DMS153 (cell line): ENCODE measurements around the gene NMT1.
"Not testable (repeated sequence)": the region's sequence is repeated elsewhere in the genome, so short reads cannot be mapped to it uniquely, and the experiment has no call there.

Experiments used
- DNase-seq: peaks from one replicate; lab custom pipeline; 2025; lab: John Stamatoyannopoulos, UW

Gene NMT1

DNA sequence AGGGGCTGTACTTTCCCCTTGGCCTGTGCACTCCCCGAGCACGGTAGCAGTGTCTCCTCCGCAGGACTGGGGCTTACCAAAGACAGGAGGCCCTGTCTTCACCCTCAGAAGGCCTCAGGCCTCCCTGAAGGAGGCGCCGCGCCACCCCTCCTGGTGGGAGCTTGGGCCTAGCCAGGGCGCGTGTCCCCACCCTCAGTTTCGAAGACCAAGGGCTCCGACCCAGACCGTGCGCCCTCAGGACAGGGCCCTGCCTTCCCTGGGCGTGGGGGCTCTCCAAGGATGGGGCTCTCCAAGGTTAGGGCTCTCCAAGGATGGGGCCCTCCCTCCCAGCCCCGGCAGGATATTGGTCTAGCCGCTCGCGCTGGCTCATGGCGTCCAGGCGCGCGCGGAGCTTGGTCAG is 59.4 kb downstream of the NMT1 start:
- no peak for DNase-seq

DNA sequence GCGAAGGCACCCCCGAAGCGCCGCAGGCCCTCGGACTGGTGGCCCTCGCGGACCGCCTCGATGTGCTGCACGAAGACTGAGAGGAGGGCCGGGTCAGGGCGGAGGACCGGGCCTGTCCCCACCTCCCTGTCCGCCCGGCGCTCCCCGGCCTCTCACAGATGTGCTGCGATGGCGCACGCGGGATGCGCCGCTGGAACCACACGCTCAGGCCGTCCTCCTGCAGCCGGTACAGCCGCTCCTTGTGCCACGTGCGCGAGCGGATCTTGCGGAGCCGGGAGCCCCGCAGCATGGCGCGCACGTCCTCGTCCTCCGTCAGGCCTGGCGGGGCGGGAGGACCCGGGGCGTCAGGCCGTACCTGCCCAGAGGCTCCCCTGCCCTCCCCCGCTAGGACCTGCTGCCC is 59.9 kb downstream of the NMT1 start:
- DNase-seq = no peak

DNA sequence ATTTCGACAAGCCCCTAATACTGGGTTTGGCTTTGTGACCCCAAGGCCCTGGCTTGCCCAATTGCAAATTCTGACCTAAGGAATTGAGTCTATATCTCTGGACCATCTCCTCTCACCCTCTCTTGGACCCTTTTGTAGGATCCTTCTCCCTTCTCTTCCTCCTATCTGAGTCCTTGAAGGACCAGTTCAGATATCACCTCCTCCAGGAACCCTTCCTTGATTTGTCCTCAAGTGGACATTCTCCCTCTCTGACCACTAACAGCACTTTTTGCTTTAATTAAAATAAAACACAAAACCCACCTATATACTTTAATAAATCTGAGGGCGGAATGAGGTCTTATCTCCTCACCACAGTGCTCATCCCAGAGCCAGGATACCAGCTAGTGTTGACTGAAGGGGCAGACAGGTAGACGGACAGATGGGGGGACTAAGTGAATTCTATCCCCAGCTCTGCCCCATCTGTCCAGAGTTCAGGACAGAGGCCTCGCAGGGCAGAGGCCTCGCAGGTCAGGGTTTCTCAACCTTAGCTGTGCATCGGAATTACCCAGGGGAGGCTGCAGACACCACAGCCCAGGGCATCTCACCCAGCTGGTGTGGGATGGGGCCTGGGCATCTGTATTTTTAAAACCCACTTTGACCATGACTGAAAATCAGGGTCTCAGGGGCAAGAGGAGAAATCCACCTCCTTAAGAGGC is 62.1 kb downstream of the NMT1 start:
- no peak for DNase-seq

DNA sequence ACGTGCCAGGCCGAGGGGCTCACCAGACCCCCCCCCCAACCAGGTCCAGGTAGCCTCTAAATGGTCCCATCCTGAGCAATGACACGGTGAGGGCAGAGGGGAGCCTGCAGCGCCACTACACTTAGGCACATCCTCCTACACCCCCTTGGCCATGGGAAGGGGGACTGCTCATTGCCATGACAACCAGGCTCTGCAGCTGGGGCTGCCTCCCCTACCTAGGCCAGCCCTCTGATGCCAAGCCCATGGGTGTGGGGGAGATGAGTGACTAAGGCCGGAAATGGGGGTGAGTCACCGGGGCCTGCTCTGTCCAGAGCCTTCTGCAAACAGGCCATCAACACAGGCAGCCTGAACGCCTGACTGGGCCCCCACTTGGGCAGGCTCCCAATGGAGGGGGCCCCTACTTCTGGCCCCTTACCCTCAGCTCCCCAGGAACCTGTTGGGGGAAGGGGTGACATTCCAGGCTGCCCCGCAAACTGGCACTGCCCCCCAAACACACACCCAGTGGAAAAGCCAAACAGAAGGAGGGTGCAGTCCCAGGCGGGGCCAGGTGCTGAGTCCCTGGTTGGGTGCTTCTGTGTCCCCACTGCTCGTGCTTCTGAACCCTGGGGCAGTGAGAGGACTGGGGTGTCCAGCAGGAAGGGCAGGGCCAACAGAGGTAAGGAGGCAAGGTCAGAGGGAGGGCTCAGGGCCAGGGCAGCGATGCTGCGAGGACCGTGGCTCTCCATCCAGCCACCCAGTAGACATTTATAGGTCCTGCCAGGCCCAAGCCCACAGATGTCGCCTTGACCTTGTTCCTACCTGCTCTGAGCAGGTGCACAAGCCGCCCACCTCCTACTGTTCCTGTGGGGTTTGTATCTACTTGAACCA is 63.0 kb downstream of the NMT1 start:
- no peak for DNase-seq

DNA sequence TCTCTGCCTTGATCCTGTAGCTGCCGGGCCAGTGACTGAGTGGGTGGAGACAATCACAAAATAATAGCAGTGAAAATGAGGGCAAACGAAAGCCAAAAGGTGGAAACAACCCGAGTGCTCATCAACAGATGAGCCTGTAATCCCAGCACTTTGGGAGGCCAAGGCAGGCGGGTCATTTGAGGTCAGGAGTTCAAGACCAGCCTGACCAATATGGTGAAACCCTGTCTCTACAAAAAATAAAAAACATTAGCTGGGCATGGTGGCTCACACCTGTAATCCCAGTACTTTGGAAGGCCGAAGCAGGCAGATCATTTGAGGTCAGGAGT is 63.6 kb downstream of the NMT1 start:
- DNase-seq = not testable (repeated sequence)

DNA sequence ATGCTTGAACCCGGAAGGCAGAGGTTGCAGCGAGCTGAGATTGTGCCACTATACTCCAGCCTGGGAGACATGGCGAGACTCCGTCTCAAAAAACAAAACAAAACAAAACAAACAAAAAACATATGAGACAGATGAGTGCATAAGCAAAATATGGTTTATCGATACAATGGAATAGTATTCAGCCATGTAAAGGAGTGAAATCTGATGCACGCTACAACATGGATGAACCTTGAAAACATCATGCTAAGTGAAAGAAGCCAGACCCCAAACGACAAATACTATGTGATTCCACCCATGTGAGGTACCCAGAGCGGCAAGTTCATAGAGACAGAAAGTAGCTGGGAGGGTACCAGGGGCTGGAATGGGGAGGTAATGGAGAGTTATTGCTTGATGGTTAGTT is 64.4 kb downstream of the NMT1 start:
- no peak for DNase-seq

DNA sequence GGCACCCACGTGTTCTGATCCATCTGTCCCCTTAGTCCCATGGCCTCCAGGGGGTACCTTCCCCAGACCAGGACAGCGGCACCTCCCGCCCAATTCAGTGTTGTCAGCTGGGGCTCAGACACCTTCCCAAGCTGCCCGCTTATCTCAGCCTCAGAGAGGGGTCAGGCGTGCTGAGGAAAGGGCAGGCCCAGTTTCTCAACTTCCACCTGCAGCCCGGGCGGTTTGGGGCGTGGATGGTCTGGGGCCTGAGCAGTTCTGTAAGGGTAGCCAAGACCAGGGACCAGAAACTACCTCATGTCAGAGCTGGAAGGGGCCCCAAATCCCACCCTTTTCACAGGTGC is 66.1 kb downstream of the NMT1 start:
- no peak for DNase-seq

DNA sequence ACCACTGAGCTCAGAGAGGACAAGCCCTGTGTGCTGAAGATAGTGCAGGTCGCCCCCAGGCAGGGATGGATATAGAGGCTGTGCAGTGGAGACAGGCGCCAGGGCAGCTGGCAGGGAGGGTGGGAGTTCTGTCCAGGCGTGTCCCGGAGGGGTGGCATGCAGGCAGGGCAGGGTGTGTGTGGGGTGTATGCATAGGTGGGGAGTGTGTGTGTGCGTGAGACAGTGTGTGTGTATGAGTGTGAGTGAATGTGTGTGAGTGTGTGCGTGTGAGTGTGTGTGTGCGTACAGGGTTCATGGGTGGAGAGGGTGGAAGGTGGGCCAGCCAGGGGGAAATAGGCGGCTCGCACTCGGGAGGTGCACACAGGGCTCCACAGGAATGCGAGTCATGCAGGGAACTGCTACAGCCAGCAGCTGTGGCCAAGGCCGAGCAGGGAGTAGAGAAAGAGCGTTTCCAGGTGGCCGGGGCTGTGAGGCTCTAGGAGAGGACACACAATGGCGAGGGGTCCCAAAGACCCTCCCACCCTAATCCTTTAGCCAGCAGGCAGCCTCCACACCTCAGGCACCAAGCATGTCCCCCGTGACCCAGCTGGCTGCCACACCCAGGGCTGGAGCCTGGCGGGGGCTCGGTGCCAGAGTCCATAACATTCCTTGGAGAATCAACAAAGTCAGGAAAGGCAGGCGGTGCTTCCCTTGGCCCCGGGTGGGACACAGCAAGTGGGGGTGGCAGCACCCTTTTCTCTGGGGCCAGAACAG is 66.6 kb downstream of the NMT1 start:
- no peak for DNase-seq

DNA sequence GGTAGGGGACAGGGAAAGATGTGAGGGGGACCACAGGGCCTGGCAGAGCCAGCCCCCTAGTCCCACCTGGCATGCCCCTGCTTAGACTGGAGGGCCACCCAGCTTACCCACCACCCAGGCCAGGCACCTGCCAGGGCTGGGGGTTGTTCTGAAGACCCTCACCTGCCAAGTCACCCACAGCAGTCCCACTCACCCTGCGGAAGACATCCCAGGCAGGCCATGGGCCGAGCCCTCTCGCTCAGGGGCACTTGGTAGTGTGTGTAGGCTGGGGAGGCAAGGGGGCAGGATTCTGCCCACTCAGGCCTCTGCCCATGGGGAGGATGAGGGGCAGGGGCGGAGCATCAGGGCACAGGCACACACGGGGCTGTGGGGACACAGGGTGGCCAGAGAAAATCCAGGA is 67.2 kb downstream of the NMT1 start:
- no peak for DNase-seq

DNA sequence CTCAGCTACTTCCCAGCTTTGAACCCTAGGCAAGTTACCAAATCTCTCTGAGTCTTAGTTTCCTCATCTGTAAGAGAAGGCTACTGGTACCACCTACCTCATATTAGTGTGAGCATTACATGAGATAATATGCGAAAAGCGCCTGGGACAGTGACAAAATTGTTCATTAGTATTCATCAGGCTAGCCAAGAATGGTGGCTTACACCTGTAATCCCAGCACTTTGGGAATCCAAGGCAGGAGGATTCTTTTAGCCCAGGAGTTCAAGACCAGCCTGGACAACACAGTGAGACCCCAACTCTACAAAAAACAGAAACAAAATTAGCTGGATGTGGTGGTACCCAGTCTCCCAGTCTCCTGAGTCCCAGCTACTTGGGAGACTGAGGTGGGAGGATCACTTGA is 67.9 kb downstream of the NMT1 start:
- DNase-seq = no peak

DNA sequence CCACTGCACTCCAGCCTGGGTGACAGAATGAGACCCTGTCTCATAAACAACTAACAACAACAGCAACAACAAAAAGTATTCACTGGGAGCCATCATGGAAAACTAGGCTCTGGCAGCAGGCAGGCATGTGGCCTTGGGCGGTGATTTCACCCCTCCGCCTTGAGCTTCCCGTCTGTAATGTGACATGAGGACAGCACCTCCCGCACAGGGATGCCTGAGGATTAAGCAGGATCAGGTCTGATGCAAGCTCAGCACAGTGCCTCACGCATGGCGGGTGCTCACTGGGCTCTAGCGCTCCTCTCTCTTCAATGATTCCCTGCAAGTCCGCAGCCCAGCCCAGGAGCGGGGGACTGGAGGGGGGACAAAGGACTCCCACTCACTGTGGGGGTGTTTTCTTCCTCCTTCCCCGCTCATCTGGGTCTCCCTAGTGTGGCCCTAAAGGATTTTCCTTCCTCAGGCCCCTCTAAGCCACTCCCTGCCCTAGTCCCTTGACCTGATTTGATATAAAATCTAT is 68.4 kb downstream of the NMT1 start:
- DNase-seq = no peak

DNA sequence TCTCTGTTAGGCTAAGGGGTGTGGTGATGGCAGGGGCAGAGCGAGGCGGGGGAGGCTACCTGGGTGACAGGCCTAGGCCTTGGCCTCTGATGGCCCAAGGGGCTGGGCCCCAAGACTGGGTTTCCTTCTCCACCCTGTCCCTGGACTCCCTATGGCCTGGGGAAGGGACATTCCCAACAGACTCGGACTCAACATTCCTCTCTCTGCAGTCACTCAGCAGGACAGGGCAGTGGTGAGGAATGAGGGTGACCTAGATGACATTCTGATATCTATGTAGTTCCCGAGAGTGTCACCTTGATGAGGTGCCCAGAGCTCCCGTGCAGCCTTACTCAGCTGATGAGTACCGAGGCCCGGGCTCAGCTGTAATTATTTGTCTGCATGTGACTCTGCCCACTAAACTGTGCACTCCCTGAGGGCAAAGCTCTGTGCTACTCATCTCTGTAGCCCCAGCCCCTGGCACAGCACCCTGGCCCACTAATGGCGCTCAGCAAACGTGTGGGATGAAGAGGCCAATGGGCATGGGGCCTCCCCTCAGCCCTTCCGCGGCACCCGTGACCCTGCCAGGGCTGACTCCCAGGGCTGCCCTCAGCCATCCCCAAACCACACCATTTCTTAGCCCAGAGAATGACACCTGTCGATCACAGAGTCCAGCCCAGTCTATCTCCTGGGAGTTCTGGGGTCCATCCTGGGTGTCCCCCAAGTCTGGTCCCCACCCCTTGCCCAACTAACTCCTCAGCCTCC is 69.0 kb downstream of the NMT1 start:
- DNase-seq = no peak

DNA sequence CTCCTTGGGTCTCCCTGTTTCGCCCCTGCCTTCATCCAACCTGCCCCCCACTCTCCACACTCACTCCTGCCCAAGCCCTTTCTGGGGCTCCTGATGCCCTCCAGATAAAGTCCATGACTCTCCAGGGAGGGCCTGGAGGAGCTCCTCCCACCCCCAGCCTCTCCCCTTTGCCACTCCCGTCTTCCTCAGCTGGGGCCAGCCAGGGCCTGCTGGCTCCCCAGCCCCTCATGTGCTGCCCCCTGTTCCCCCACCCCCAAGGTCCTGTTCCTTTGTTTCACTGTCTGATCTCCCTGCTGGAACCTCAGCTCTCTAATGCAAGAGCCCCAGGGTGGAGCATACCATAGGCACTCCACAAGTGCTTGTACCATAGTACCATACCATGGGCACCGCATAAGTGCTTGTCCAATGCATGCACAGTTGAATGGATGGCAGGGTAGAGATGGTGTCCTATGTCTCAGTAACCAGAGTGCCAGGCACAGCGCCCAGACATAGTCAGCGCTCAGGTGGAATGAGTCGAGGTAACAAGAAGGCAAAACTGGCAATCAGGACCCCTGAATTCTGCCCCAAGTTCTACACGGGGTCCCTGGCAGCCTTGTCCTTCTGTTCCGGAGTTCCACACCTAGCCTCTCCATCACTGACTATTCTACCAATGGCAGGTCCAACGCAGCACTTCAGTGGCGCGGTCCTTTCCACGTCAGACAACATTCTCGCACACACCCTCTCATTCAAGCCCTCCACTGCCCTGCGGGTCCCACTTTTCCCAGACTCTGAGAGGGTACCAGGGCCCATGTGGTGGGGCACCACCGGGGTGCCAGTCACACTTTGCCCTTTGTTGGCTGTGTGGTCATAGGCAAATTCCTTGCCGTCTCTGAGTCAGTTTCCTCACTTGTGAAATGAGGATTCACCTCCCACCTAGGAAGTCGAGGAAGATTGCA is 69.8 kb downstream of the NMT1 start:
- no peak for DNase-seq

DNA sequence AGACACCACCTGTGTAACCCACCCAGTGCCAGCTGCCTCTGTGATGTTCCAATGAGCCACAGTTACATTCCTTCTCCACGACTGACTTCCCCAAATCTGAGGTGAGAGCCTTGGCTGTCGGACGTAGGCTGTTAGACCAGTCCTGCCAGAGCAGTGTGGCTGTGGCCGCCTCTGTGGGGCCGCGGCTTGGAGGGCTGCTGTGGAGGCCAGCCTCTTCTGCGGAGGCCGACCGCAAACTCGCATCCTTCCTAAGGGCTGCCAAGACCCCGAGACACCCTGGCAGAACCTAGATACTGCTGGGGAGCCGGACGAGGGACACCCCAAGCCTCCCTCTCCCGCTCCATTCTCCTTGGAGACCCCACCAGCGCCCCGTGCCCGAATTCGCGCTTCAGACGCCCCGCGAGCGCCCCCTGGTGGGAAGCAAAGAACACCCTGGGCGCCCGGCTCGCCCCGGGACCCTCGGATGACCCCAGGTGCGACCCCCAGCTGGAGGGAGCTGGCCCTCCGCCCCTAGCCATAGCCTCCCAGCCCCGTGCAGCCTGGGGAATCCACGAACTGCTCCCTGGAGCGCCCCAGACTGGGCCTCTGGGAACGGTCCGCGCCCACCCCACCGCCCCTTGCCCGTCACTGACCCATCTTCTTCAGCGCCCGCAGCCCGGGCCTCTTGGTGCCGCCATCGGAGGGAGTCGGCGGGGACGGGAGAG is 70.7 kb downstream of the NMT1 start:
- DNase-seq = no peak

DNA sequence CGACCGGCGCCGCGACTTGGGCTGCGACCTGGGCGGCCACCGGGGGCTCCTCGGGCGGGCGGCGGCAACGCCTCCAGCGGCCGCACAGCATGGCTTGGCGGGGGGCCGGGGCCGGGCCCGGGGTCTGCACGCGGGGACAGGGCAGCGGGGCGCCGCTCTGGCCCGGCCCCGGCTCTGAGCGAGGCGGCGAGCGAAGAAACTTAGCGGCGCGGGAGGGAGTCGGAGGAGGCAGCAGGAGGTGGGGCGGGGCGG is 71.1 kb downstream of the NMT1 start, which contains the start of gene PLCD3:
Gene PLCD3 (minus strand): TSS at position 196 of the 252 bp plus-strand sequence. CDS start 105 bp downstream, at position 91.
- DNase-seq = no peak

DNA sequence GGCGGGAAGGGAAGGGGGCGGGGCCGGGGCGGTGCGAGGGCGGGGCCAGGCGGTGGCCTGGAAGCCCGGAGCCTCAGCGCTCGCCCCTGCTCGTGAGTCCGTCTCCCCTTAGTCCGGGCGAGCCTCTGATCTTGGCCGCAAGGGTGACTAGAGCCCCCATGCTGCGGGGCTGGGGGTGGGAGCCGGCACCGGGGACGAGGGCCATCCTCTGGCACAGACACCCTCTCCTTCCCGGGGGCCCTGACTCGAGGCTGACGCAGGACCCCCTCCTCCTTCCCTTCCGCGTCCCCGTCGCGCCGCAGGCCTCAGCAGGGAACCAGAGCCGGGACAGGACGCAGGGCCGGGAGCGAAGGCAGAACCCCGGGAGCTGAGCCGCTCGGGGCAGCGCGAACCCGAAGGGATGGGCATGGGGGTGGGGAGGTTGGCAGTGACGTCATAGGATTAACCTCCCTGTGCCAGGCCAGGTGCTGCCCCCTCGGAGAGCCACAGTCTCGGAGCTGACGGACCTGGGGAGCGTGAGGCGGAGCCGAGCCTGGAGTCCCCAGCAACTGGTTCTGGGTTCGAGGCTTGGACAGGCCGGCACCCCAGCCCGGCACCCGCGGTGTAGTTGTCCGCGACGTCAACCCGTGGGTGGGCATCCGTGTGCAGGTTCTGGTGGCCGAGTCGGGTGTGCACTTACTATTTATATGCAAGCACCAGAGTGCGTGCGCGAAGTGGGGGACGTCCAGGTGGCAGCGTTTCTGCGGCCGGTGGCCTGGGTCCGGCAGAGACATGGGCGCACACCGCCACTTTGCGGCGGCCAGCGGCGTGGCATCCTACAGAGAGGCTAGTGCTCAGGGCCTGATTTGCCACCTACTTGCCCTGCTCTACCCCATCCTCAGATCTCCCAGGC is 71.7 kb downstream of the NMT1 start:
- peak; percentile 57 for DNase-seq

DNA sequence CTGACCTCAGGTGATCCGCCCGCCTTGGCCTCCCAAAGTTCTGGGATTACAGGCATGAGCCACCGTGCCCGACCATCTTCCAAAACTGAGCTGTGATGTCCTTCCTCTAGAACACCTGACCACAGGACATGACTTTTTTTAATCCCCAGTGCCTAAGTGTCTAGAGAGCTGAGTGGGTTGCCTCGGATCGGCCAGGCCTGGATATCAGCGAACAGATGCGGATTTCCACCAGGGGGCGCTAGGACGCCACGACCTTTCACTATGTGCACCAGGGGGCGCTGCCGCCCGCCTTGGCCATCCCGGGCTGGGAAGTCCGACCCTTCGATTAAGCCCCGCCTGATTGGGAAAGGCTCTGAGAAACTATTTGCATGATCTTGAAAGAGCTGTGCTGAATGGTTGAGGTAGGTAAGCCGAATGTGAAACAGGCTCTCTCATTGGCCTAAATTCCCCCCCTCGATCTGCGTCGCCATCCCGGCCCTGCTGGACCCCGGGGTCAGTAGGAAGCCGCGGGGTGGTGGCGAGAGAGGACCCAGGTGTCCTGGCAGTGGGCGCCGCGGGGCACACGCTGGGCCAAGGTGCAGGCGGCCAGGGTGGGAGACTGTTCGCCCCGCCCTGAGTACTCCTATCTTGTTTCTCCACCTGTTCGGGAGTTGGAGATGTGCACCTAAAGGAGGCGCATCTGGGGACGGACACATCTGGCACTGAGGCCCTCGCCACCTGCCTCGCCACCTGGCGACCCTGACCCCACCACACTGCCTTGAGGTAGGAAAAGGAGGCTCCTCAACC is 74.3 kb downstream of the NMT1 start, which contains the start of gene ACBD4:
Gene ACBD4 (plus strand): TSS at position 496 of the 786 bp plus-strand sequence. CDS start 458 bp downstream, outside the sequence.
- DNase-seq = peak; percentile 96

DNA sequence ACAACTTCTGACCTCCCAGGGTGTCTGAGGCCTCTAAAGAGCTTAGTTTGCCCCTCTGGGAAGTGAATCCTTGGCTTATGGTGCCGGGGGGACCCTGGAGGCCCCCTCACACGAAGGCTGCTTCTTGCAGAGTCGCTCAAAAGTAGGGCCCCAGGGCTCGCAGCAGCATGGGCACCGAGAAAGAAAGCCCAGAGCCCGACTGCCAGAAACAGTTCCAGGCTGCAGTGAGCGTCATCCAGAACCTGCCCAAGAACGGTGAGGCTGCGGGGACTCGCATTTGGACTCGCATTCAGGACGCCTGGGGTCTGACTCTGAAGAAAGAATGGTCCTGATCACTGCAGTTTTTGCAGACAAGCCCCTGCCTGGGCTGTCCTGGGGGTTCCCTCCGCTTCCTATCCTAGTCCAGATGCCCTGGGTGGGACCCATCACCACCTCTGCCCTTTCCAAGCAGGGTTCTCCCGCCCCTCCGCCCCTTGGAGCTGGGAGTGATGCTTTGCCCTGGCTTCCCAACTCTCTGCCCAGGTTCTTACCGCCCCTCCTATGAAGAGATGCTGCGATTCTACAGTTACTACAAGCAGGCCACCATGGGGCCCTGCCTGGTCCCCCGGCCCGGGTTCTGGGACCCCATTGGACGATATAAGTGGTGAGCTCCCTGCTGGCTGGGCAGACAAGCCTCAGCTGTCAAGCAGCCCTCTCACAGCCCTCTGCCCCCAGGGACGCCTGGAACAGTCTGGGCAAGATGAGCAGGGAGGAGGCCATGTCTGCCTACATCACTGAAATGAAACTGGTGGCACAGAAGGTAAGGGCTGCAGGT is 75.1 kb downstream of the NMT1 start:
- DNase-seq = no peak
